Limb (tissue), 2 donors: ENCODE results near the gene PPM1J.
"Not testable (repeated sequence)": the region's sequence is repeated elsewhere in the genome, so short reads cannot be mapped to it uniquely, and the experiment has no call there.

ENCODE experiments used
- DNase-seq, 2 donors: peaks; one replicate each; pipeline ENCODE4 v3.0.0-alpha.2; 2016; ENCODE audit errors: extremely low spot score in 2 of 2

PPM1J gene

GRCh38 chr1:112715264-112716053, at the start of gene PPM1J:
Gene PPM1J, minus strand, starts transcription at chr1:112715332. Its CDS starts 31 bp downstream, at chr1:112715301.
- DNase-seq = peak; percentile 63 to 93

GRCh38 chr1:112762541-112763500, 47.7 kb upstream of the PPM1J start:
- DNase-seq = no peak

- DNase-seq = no peak
Observed at GRCh38 chr1:112761714-112762480, 46.8 kb upstream of the PPM1J start.

- no peak for DNase-seq
Observed at GRCh38 chr1:112759228-112759627, 44.1 kb upstream of the PPM1J start.

- no peak for DNase-seq
Observed at GRCh38 chr1:112754116-112754628, 39.0 kb upstream of the PPM1J start.

GRCh38 chr1:112748396-112748795, 33.3 kb upstream of the PPM1J start:
- no peak for DNase-seq

GRCh38 chr1:112744009-112744578, 29.0 kb upstream of the PPM1J start:
- DNase-seq = peak; percentile 6 to 66

- no peak for DNase-seq
Observed at GRCh38 chr1:112743174-112744008, 28.3 kb upstream of the PPM1J start.

GRCh38 chr1:112737573-112737972, 22.4 kb upstream of the PPM1J start:
- DNase-seq = no peak

- DNase-seq = no peak
Observed at GRCh38 chr1:112735752-112736151, 20.6 kb upstream of the PPM1J start.

- no peak for DNase-seq
Observed at GRCh38 chr1:112731451-112731850, 16.3 kb upstream of the PPM1J start.

GRCh38 chr1:112729909-112730308, 14.8 kb upstream of the PPM1J start:
- DNase-seq = no peak

- DNase-seq = not testable (repeated sequence)
Observed at GRCh38 chr1:112729011-112729410, 13.9 kb upstream of the PPM1J start.

- not testable (repeated sequence) for DNase-seq
Observed at GRCh38 chr1:112728306-112728971, 13.3 kb upstream of the PPM1J start.

- no peak for DNase-seq
Observed at GRCh38 chr1:112727716-112728115, 12.6 kb upstream of the PPM1J start.

GRCh38 chr1:112724240-112724639, 9.1 kb upstream of the PPM1J start:
- not testable (repeated sequence) for DNase-seq

GRCh38 chr1:112723511-112723839, 8.3 kb upstream of the PPM1J start:
- DNase-seq = no peak

GRCh38 chr1:112722601-112723510, 7.7 kb upstream of the PPM1J start:
- peak in 1 of 2 donors; percentile 64 for DNase-seq
